Hepatocyte (in vitro differentiated cells): ENCODE data around the gene HYI. TPM values are rescaled to one million over a fixed set of nuclear protein-coding genes. Genes with fewer than 3 reads are reported as not detected.

Experiments
- DNase-seq: peaks from one replicate; pipeline ENCODE4 v3.0.0-alpha.2; 2016; ENCODE audit warnings: low spot score
- H2AFZ ChIP-seq: fragments of 200-600 bp; sonication (generic); 2 replicates; pipeline ENCODE4 v1.6.0; 2016; ENCODE audit warnings: antibody characterized with exemption, mild to moderate bottlenecking
- H3K27ac ChIP-seq: fragments of 200-600 bp; sonication (generic); 2 replicates; pipeline ENCODE4 v1.5.1; 2016; ENCODE audit warnings: mild to moderate bottlenecking
- H3K27me3 ChIP-seq: fragments of 200-600 bp; sonication (generic); 2 replicates; pipeline ENCODE4 v1.6.1; 2016
- H3K36me3 ChIP-seq: fragments of 200-600 bp; sonication (generic); replicated peaks from 2 replicates; pipeline ENCODE4 v1.5.1; 2016; ENCODE audit warnings: low read depth; ENCODE audit not compliant: insufficient read depth
- H3K4me1 ChIP-seq: fragments of 200-600 bp; sonication (generic); 2 replicates; pipeline ENCODE4 v1.5.1; 2016; ENCODE audit warnings: mild to moderate bottlenecking, moderate library complexity; ENCODE audit not compliant: insufficient read depth
- H3K4me2 ChIP-seq: fragments of 200-600 bp; sonication (generic); 2 replicates; pipeline ENCODE4 v1.6.0; 2016
- H3K4me3 ChIP-seq: fragments of 200-600 bp; sonication (generic); 2 replicates; pipeline ENCODE4 v1.5.1; 2016; ENCODE audit warnings: mild to moderate bottlenecking
- H3K79me2 ChIP-seq: fragments of 200-600 bp; sonication (generic); 2 replicates; pipeline ENCODE4 v1.6.0; 2017; ENCODE audit warnings: mild to moderate bottlenecking
- H3K9me2 ChIP-seq: fragments of 200-600 bp; sonication (generic); replicated peaks from 2 replicates; pipeline ENCODE4 v1.6.0; 2017; ENCODE audit warnings: mild to moderate bottlenecking; ENCODE audit not compliant: insufficient read depth
- H3K9me3 ChIP-seq: fragments of 200-600 bp; sonication (generic); 2 replicates; pipeline ENCODE4 v1.5.1; 2016; ENCODE audit warnings: low read depth, mild to moderate bottlenecking
- H4K20me1 ChIP-seq: fragments of 200-600 bp; sonication (generic); 2 replicates; pipeline ENCODE4 v1.6.0; 2016; ENCODE audit warnings: mild to moderate bottlenecking; ENCODE audit not compliant: insufficient read depth, poor library complexity, severe bottlenecking
- CTCF ChIP-seq: fragments of 200-600 bp; sonication (generic); IDR thresholded peaks from 2 replicates; pipeline ENCODE4 v1.5.1; 2016; ENCODE audit warnings: antibody characterized with exemption, mild to moderate bottlenecking; ENCODE audit not compliant: poor library complexity
- EZH2 ChIP-seq: fragments of 200-600 bp; sonication (generic); IDR thresholded peaks from 2 replicates; pipeline ENCODE4 v1.6.1; 2016; ENCODE audit warnings: antibody characterized with exemption, mild to moderate bottlenecking, borderline replicate concordance
- EZH2phosphoT487 ChIP-seq: fragments of 200-600 bp; sonication (generic); IDR thresholded peaks from one replicate; pipeline ENCODE4 v1.6.1; 2018; ENCODE audit warnings: antibody characterized with exemption, mild to moderate bottlenecking, low read depth, moderate library complexity; ENCODE audit not compliant: unreplicated experiment, severe bottlenecking
- WGBS: methylation state at CpG from one replicate; pipeline ENCODE4 v1.1.6; 2016; ENCODE audit warnings: low lambda C conversion rate; ENCODE audit errors: missing lambda C conversion rate; 5-methylcytosine and 5-hydroxymethylcytosine counted together
- polyA plus RNA-seq: library from polyadenylated mRNA; unstranded; fragments of >200 nt; fragmentation: Nextera tagmentation; extraction: Ambion mirVana; gene quantifications from 2 replicates; pipeline ENCODE4 v1.2.1, GENCODE V29; 2016
- total RNA-seq: library from RNA; depleted of rRNA; stranded (reverse); fragments of >200 nt; gene quantifications from 2 replicates; pipeline ENCODE4 v1.2.3, GENCODE V29; 2014

The HYI gene
- total and polyA plus RNA-seq, 2 experiments from 2014 or later: 30.7 to 37.5 TPM

- no peaks in the 10 kb centered on the region for H3K9me3 ChIP-seq
- no peaks in the 10 kb centered on the region for H3K27me3 ChIP-seq
- H3K79me2 ChIP-seq: no peaks in the 10 kb centered on the region
- no peaks in the 10 kb centered on the region for H3K4me1 ChIP-seq
- H3K4me2 ChIP-seq: no peak overlapping the region
- no peaks in the 10 kb centered on the region for H4K20me1 ChIP-seq
- no peak overlapping the region for H3K27ac ChIP-seq
- 93% methylated on average over 25 of the region's 25 CpGs for WGBS
- H3K9me2 ChIP-seq: no peaks in the 10 kb centered on the region
- H3K36me3 ChIP-seq: no peaks in the 10 kb centered on the region
- no peak for TF ChIP-seq EZH2
- no peak overlapping the region for H2AFZ ChIP-seq
- H3K4me3 ChIP-seq: no peak overlapping the region
- no peak for DNase-seq
Measured at GRCh38 chr1:43447891-43448708, 5.6 kb downstream of the HYI start.

GRCh38 chr1:43446881-43447835 lies 6.6 kb downstream of the HYI start:
- TF ChIP-seq EZH2 (no peak), EZH2phosphoT487 (no peak), CTCF (no peak)
- H2AFZ ChIP-seq: no peak overlapping the region

GRCh38 chr1:43446388-43446740 lies 7.4 kb downstream of the HYI start:
- no peaks in the 10 kb centered on the region for H3K9me3 ChIP-seq
- 99% methylated on average over 4 of the region's 4 CpGs for WGBS
- no peak overlapping the region for H2AFZ ChIP-seq
- H3K4me1 ChIP-seq: no peaks in the 10 kb centered on the region
- no peak overlapping the region for H3K4me3 ChIP-seq
- no peak for DNase-seq
- no peak overlapping the region for H3K4me2 ChIP-seq
- no peaks in the 10 kb centered on the region for H3K36me3 ChIP-seq
- no peak for TF ChIP-seq CTCF
- TF ChIP-seq EZH2phosphoT487: no peak
- no peak for TF ChIP-seq EZH2
- H3K27ac ChIP-seq: no peak overlapping the region
- no peaks in the 10 kb centered on the region for H3K79me2 ChIP-seq
- no peaks in the 10 kb centered on the region for H3K27me3 ChIP-seq
- H3K9me2 ChIP-seq: no peaks in the 10 kb centered on the region
- no peaks in the 10 kb centered on the region for H4K20me1 ChIP-seq

More at GRCh38 chr1:43446881-43447835, 6.6 kb downstream of the HYI start:
- no peak overlapping the region for H3K4me2 ChIP-seq
- H3K27ac ChIP-seq: no peak overlapping the region
- H3K36me3 ChIP-seq: no peaks in the 10 kb centered on the region
- 96% methylated on average over 19 of the region's 19 CpGs for WGBS
- no peak overlapping the region for H3K4me3 ChIP-seq
- DNase-seq: no peak
- no peaks in the 10 kb centered on the region for H3K27me3 ChIP-seq
- H3K79me2 ChIP-seq: no peaks in the 10 kb centered on the region
- H3K9me2 ChIP-seq: no peaks in the 10 kb centered on the region
- no peaks in the 10 kb centered on the region for H3K9me3 ChIP-seq
- no peaks in the 10 kb centered on the region for H3K4me1 ChIP-seq
- no peaks in the 10 kb centered on the region for H4K20me1 ChIP-seq
